Caco-2 (cell line): Measurements from ENCODE around the gene TMEM41A. TPM values are rescaled to one million over a fixed set of nuclear protein-coding genes. Genes with fewer than 3 reads are reported as not detected.

ENCODE experiments used
- BruUV-seq: library from RNA; stranded (reverse); fragments of 400-500 nt; replicated peaks from 2 replicates; lab custom pipeline; 2021; lab: Mats Ljungman, UMichigan
- CTCF ChIA-PET: fragments of 300-600 bp; sonication (Branson Sonifier 250); formaldehyde crosslinking; loops from one replicate; lab custom pipeline; 2022; ENCODE audit warnings: antibody characterized with exemption; lab: Charles Lee
- POLR2A ChIA-PET: fragments of 300-600 bp; sonication (Branson Sonifier 250); formaldehyde crosslinking; loops from one replicate; lab custom pipeline; 2022; ENCODE audit warnings: antibody characterized with exemption; lab: Charles Lee
- DNase-seq, 2 experiments: peaks; one replicate each; pipeline versions ENCODE4 v3.0.0 to v3.0.0-alpha.2; 2020 to 2022
- H3K27me3 ChIP-seq: replicated peaks from 2 replicates; pipeline ENCODE4 v1.6.0; 2011; ENCODE audit warnings: low read length; ENCODE audit not compliant: control insufficient read depth, insufficient read depth
- H3K36me3 ChIP-seq: 2 replicates; pipeline ENCODE4 v1.5.1; 2011; ENCODE audit warnings: low read length; ENCODE audit not compliant: control insufficient read depth, insufficient read depth
- H3K4me1 ChIP-seq: fragments of 250-450 bp; sonication (Bioruptor Pico); 2 replicates; pipeline ENCODE4 v1.5.1; 2020; ENCODE audit warnings: mild to moderate bottlenecking
- H3K4me3 ChIP-seq: 2 replicates; pipeline ENCODE4 v1.5.1; 2011; ENCODE audit warnings: low read depth, mild to moderate bottlenecking, control low read depth, low read length
- H3K9me3 ChIP-seq: fragments of 250-450 bp; sonication (Bioruptor Pico); 2 replicates; pipeline ENCODE4 v1.5.1; 2020; ENCODE audit warnings: mild to moderate bottlenecking, moderate library complexity
- H3K27ac Mint-ChIP-seq: one replicate; pipeline ENCODE4 v1.8.0; 2022; ENCODE audit warnings: mixed read lengths; ENCODE audit not compliant: unreplicated experiment
- H3K27me3 Mint-ChIP-seq: one replicate; pipeline ENCODE4 v1.8.0; 2022; ENCODE audit warnings: mixed read lengths; ENCODE audit not compliant: insufficient read depth, unreplicated experiment
- H3K36me3 Mint-ChIP-seq: one replicate; pipeline ENCODE4 v1.8.0; 2022; ENCODE audit warnings: mild to moderate bottlenecking, mixed read lengths; ENCODE audit not compliant: insufficient read depth, unreplicated experiment
- H3K4me1 Mint-ChIP-seq: one replicate; pipeline ENCODE4 v1.8.0; 2022; ENCODE audit warnings: low read depth, mixed read lengths; ENCODE audit not compliant: unreplicated experiment
- H3K4me3 Mint-ChIP-seq: one replicate; pipeline ENCODE4 v1.8.0; 2022; ENCODE audit warnings: mild to moderate bottlenecking, moderate library complexity, mixed read lengths; ENCODE audit not compliant: unreplicated experiment
- H3K9me3 Mint-ChIP-seq: one replicate; pipeline ENCODE4 v1.8.0; 2022; ENCODE audit warnings: mixed read lengths; ENCODE audit not compliant: unreplicated experiment
- intact Hi-C: fragments of 100-400 bp; cut with micrococcal nuclease; formaldehyde crosslinking; loops from one replicate; pipeline ENCODE4 v1.10.0; 2022; ENCODE audit not compliant: unreplicated experiment
- total RNA-seq: library from RNA; stranded (reverse); gene quantifications from 2 replicates; pipeline ENCODE4 v1.2.3, GENCODE V29; 2022
- TF ChIP-seq, protein P1 (sequence below), 2 experiments: fragments of 200-600 bp in 1 of 2; IDR thresholded peaks; 1 replicate in 1 of 2; 2 replicates in 1 of 2; pipeline versions ENCODE4 v1.5.1 to v1.8.0; 2011 to 2022; ENCODE audit warnings: antibody characterized with exemption in 1 of 2, control low read depth in 1 of 2, inconsistent platforms in 1 of 2, low read depth in 1 of 2, low read length in 1 of 2, mild to moderate bottlenecking in 1 of 2, moderate library complexity in 1 of 2; ENCODE audit not compliant: insufficient read depth in 1 of 2, severe bottlenecking in 1 of 2, unreplicated experiment in 1 of 2

The TMEM41A gene
- total RNA-seq, 1 experiment from 2014 or later: 39.4 TPM

DNA sequence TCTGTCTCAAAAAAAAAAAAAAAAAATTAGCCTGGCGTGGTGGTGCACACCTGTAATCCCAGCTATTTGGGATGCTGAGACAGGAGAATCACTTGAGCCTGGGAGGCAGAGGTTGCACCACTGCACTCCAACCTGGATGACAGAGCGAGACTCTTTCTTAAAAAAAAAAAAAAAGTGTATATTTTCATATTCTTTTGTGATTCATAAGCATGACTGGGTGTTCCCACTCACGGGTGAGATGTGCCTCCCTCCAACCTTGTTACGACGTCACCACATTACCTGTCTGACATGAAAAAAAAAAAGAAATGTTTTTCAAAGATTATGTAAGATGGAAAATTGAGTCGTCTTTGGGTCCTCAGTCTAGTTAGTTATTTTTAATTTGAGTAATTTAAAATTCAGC is 56.8 kb downstream of the TMEM41A start:
- no peak for DNase-seq
- H3K9me3 ChIP-seq: no peaks in the 10 kb centered on the region
- POLR2A ChIA-PET: no interaction called here
- no peaks in the 10 kb centered on the region for H3K36me3 ChIP-seq
- TF ChIP-seq, protein P1, sequence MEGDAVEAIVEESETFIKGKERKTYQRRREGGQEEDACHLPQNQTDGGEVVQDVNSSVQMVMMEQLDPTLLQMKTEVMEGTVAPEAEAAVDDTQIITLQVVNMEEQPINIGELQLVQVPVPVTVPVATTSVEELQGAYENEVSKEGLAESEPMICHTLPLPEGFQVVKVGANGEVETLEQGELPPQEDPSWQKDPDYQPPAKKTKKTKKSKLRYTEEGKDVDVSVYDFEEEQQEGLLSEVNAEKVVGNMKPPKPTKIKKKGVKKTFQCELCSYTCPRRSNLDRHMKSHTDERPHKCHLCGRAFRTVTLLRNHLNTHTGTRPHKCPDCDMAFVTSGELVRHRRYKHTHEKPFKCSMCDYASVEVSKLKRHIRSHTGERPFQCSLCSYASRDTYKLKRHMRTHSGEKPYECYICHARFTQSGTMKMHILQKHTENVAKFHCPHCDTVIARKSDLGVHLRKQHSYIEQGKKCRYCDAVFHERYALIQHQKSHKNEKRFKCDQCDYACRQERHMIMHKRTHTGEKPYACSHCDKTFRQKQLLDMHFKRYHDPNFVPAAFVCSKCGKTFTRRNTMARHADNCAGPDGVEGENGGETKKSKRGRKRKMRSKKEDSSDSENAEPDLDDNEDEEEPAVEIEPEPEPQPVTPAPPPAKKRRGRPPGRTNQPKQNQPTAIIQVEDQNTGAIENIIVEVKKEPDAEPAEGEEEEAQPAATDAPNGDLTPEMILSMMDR (IDR thresholded peaks at IDR 0.05; ENCODE audit: insufficient read depth in 1 of 2, low read depth in 1 of 2, low read length in 1 of 2, severe bottlenecking in 1 of 2, unreplicated experiment in 1 of 2): no peak
- no peak overlapping the region for H3K4me3 Mint-ChIP-seq
- no peaks in the 10 kb centered on the region for H3K27me3 ChIP-seq
- no TSS peak for BruUV-seq
- H3K9me3 Mint-ChIP-seq: no peaks in the 10 kb centered on the region
- no peak overlapping the region for H3K27ac Mint-ChIP-seq
- CTCF ChIA-PET: interaction anchor here (0.7 kb wide), 1 partner anchor 421 kb away, joined by 6 read pairs; no protein-coding TSS in a partner anchor
- H3K4me1 Mint-ChIP-seq: no peaks in the 10 kb centered on the region
- H3K36me3 Mint-ChIP-seq: no peaks in the 10 kb centered on the region
- H3K27me3 Mint-ChIP-seq: no peaks in the 10 kb centered on the region
- intact Hi-C loops: no loop called here
- H3K4me3 ChIP-seq: no peak overlapping the region
- H3K4me1 ChIP-seq: no peaks in the 10 kb centered on the region

DNA sequence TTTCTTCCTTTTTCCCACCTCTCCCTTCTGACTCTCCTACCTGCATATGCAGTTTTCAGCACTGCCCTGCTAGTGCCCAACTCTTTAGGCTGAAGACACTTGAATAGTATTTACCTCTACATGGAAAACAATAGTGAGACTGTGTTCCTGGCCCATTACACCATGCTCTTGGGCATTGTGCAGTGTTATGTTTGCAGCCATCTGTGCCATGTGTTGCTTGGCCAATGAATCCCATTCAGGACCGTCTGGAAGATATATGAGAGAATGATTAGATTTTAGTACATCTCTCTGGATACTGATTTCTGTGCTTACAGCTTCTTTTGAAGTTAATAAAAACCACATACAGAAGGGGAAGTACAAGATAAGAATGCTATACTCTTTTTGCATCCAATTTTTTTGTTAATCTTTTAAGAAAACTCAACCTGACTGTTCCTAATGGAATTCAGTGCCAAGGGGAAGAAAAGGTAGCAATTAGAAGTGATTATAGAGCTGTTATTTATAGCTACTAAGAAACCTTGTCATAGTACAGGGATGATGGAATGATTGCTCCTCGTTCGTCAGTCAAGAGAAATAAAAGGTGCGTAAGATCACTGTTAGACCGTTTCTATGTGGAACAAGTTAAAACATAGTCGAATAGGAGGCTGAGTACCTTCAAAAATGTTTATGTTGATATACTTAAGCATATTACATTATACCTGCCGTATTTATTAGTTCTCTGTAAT is 58.9 kb downstream of the TMEM41A start:
- H3K27me3 Mint-ChIP-seq: no peaks in the 10 kb centered on the region
- no peaks in the 10 kb centered on the region for H3K4me1 ChIP-seq
- H3K36me3 Mint-ChIP-seq: no peaks in the 10 kb centered on the region
- intact Hi-C loops: no loop called here
- no peaks in the 10 kb centered on the region for H3K9me3 Mint-ChIP-seq
- no peak overlapping the region for H3K4me3 ChIP-seq
- H3K36me3 ChIP-seq: no peaks in the 10 kb centered on the region
- no peaks in the 10 kb centered on the region for H3K9me3 ChIP-seq
- DNase-seq: no peak
- H3K27me3 ChIP-seq: no peaks in the 10 kb centered on the region
- no peak overlapping the region for H3K4me3 Mint-ChIP-seq
- CTCF ChIA-PET: interaction anchor here (1.0 kb wide), 1 partner anchor 21 kb away, joined by 3 read pairs; no protein-coding TSS in a partner anchor
- no peak overlapping the region for H3K27ac Mint-ChIP-seq
- TF ChIP-seq, protein P1 (IDR thresholded peaks at IDR 0.05; ENCODE audit: insufficient read depth in 1 of 2, low read depth in 1 of 2, low read length in 1 of 2, severe bottlenecking in 1 of 2, unreplicated experiment in 1 of 2): no peak
- no TSS peak for BruUV-seq
- H3K4me1 Mint-ChIP-seq: no peaks in the 10 kb centered on the region
- POLR2A ChIA-PET: no interaction called here

Other genes with a start within 250 kb of the TMEM41A start
- 24.9 and 25.0 TPM in 2 replicates for gene EHHADH, start 245.0 kb downstream of the TMEM41A start, total RNA-seq
- gene MAP3K13, start 135.9 kb downstream of the TMEM41A start, total RNA-seq: 20.1 and 26.2 TPM in 2 replicates
- 5.8 and 6.1 TPM in 2 replicates for gene LIPH, start 53.6 kb upstream of the TMEM41A start, total RNA-seq
- 52.4 and 53.5 TPM in 2 replicates for gene SENP2, start 87.3 kb upstream of the TMEM41A start, total RNA-seq